Osteoblast (primary cell): Measurements from ENCODE around the gene PXDN. TPM values are rescaled to one million over a fixed set of nuclear protein-coding genes. Genes with fewer than 3 reads are reported as not detected.

ENCODE experiments used
- DNase-seq: peaks from one replicate; pipeline ENCODE4 v3.0.0; 2011; ENCODE audit warnings: low spot score, mixed read lengths; ENCODE audit not compliant: insufficient read length; ENCODE audit errors: missing footprints
- H2AFZ ChIP-seq: 2 replicates; pipeline ENCODE4 v1.6.0; 2011; ENCODE audit warnings: mild to moderate bottlenecking, low read length
- H3K27ac ChIP-seq: 2 replicates; pipeline ENCODE4 v1.5.1; 2011; ENCODE audit warnings: mild to moderate bottlenecking, low read depth, low read length, moderate library complexity
- H3K27me3 ChIP-seq: 2 replicates; pipeline ENCODE4 v1.6.0; 2012; ENCODE audit warnings: mild to moderate bottlenecking, control low read depth, inconsistent platforms, low read length, moderate library complexity; ENCODE audit not compliant: insufficient read depth
- H3K36me3 ChIP-seq: 2 replicates; pipeline ENCODE4 v1.5.1; 2011; ENCODE audit warnings: mild to moderate bottlenecking, low read length, control low read depth, moderate library complexity; ENCODE audit not compliant: insufficient read depth
- H3K4me1 ChIP-seq: 2 replicates; pipeline ENCODE4 v1.5.1; 2011; ENCODE audit warnings: mild to moderate bottlenecking, low read length, control low read depth, moderate library complexity; ENCODE audit not compliant: insufficient read depth
- H3K4me2 ChIP-seq: 2 replicates; pipeline ENCODE4 v1.6.0; 2011; ENCODE audit warnings: mild to moderate bottlenecking, low read length; ENCODE audit not compliant: insufficient read depth
- H3K4me3 ChIP-seq: fragments of 200-600 bp; sonication (generic); 3 replicates; pipeline ENCODE4 v1.5.1; 2012; ENCODE audit warnings: mild to moderate bottlenecking, low read length, inconsistent platforms; ENCODE audit not compliant: insufficient read depth
- H3K79me2 ChIP-seq: 2 replicates; pipeline ENCODE4 v1.6.0; 2012; ENCODE audit warnings: mild to moderate bottlenecking, low read length, control low read depth, inconsistent platforms; ENCODE audit not compliant: insufficient read depth
- H3K9me3 ChIP-seq: 2 replicates; pipeline ENCODE4 v1.5.1; 2011; ENCODE audit warnings: low read depth, low read length, control low read depth
- H4K20me1 ChIP-seq: 2 replicates; pipeline ENCODE4 v1.6.0; 2012; ENCODE audit warnings: mild to moderate bottlenecking, low read length, control low read depth; ENCODE audit not compliant: insufficient read depth
- CTCF ChIP-seq: IDR thresholded peaks from 2 replicates; pipeline ENCODE4 v1.5.1; 2011; ENCODE audit warnings: mild to moderate bottlenecking, low read depth, low read length, moderate library complexity; ENCODE audit errors: extremely low read depth
- total RNA-seq: library from RNA; depleted of rRNA; stranded (reverse); fragments of >200 nt; gene quantifications from 2 replicates; pipeline ENCODE4 v1.2.3, GENCODE V29; 2012

Gene PXDN
- total RNA-seq, 1 donor = 307 TPM

GRCh38 chr2:1638281-1638860 lies 105.9 kb downstream of the PXDN start:
- Histone ChIP-seq H3K27me3 (no peaks in the 10 kb centered on the region), H4K20me1 (peaks cover 24% of the 10 kb centered on the region), H2AFZ (no peak overlapping the region), H3K36me3 (peaks cover 38% of the 10 kb centered on the region), H3K4me2 (no peak overlapping the region), H3K4me1 (peaks cover 14% of the 10 kb centered on the region), H3K9me3 (no peaks in the 10 kb centered on the region), H3K4me3 (no peak overlapping the region), H3K27ac (no peak overlapping the region), H3K79me2 (peaks cover 2% of the 10 kb centered on the region)
- DNase-seq = peak; percentile 55
- TF ChIP-seq CTCF = no peak

- Histone ChIP-seq H3K79me2 (no peaks in the 10 kb centered on the region), H3K36me3 (peaks cover 44% of the 10 kb centered on the region), H2AFZ (no peak overlapping the region), H4K20me1 (peaks cover 24% of the 10 kb centered on the region), H3K27me3 (no peaks in the 10 kb centered on the region), H3K4me3 (no peak overlapping the region), H3K4me1 (peaks cover 9% of the 10 kb centered on the region), H3K4me2 (no peak overlapping the region), H3K27ac (no peak overlapping the region), H3K9me3 (no peaks in the 10 kb centered on the region)
- no peak for TF ChIP-seq CTCF
- DNase-seq = peak; percentile 80
Measured at GRCh38 chr2:1636791-1637415, 107.4 kb downstream of the PXDN start.

GRCh38 chr2:1635823-1636222 lies 108.5 kb downstream of the PXDN start:
- no peaks in the 10 kb centered on the region for H3K27me3 ChIP-seq
- no peak overlapping the region for H3K4me3 ChIP-seq
- H3K9me3 ChIP-seq = no peaks in the 10 kb centered on the region
- H3K27ac ChIP-seq = no peak overlapping the region
- H3K4me2 ChIP-seq = no peak overlapping the region
- no peak overlapping the region for H2AFZ ChIP-seq
- H3K4me1 ChIP-seq = peaks cover 11% of the 10 kb centered on the region
- no peak for TF ChIP-seq CTCF
- H4K20me1 ChIP-seq = peaks cover 23% of the 10 kb centered on the region
- H3K79me2 ChIP-seq = no peaks in the 10 kb centered on the region
- H3K36me3 ChIP-seq = peaks cover 44% of the 10 kb centered on the region
- DNase-seq = peak; percentile 46

GRCh38 chr2:1634681-1635341 lies 109.5 kb downstream of the PXDN start:
- no peak for TF ChIP-seq CTCF
- Histone ChIP-seq H4K20me1 (peaks cover 20% of the 10 kb centered on the region), H3K4me3 (no peak overlapping the region), H3K9me3 (no peaks in the 10 kb centered on the region), H3K4me1 (peaks cover 11% of the 10 kb centered on the region), H3K27me3 (no peaks in the 10 kb centered on the region), H3K27ac (no peak overlapping the region), H2AFZ (no peak overlapping the region), H3K36me3 (peaks cover 50% of the 10 kb centered on the region), H3K4me2 (no peak overlapping the region), H3K79me2 (no peaks in the 10 kb centered on the region)
- peak; percentile 69 for DNase-seq
